Mucosa of descending colon (tissue), 3 donors: Measurements from ENCODE around the gene XCL1. TPM values are rescaled to one million over a fixed set of nuclear protein-coding genes. Genes with fewer than 3 reads are reported as not detected.
"Not testable (repeated sequence)": the region's sequence is repeated elsewhere in the genome, so short reads cannot be mapped to it uniquely, and the experiment has no call there.

Source experiments
- ATAC-seq: fragments of 200-7000 bp; cut with Tn5 transposase; one replicate; pipeline ENCODE4 v1.9.1; 2020; ENCODE audit warnings: mild to moderate bottlenecking, moderate library complexity
- DNase-seq, 3 donors: peaks; one replicate each; pipeline ENCODE4 v3.0.0-alpha.2; 2020
- H3K36me3 ChIP-seq: fragments of 200-600 bp; one replicate; pipeline ENCODE4 v1.8.0; 2021; ENCODE audit warnings: low read depth, mild to moderate bottlenecking
- H3K4me1 ChIP-seq: fragments of 200-600 bp; one replicate; pipeline ENCODE4 v1.8.0; 2021; ENCODE audit warnings: low read depth, mild to moderate bottlenecking
- H3K4me3 ChIP-seq: fragments of 200-600 bp; one replicate; pipeline ENCODE4 v1.8.0; 2021; ENCODE audit warnings: mild to moderate bottlenecking
- H3K9me3 ChIP-seq: fragments of 200-600 bp; one replicate; pipeline ENCODE4 v1.8.0; 2021; ENCODE audit warnings: mild to moderate bottlenecking
- CTCF ChIP-seq: fragments of 200-600 bp; IDR thresholded peaks from one replicate; pipeline ENCODE4 v1.8.0; 2022; ENCODE audit warnings: antibody characterized with exemption, mild to moderate bottlenecking
- intact Hi-C, 2 donors: fragments of 100-400 bp; cut with DNase I in 1 of 2; cut with micrococcal nuclease in 1 of 2; formaldehyde crosslinking; loops; one replicate each; pipeline versions ENCODE4 v1.11.0 to v1.11.1; 2022; cut with DNase I, micrococcal nuclease
- total RNA-seq, 3 donors: library from RNA; stranded (reverse); fragmentation: NEBNext Ultra II Directional in 2 of 3; extraction: Animal tissue kit (Norgen Biotek cat#: 25700) in 2 of 3; gene quantifications; one replicate each; pipeline versions ENCODE4 v1.2.1 to v1.2.4, GENCODE V29; 2021 to 2023
- donor health status: DM: no; HTN: no; CAD: no; lungs with moderate emphysema.
- donor health status: DM: no; HTN: no; CAD: no.
- donor health status: DM: no; HTN: yes; CAD: no.

Gene XCL1
- total RNA-seq, 3 donors from 2014 or later = 0.22 to 1.1 TPM; not detected in 1

GRCh38 chr1:168589167-168589566 is 12.8 kb downstream of the XCL1 start:
- H3K4me3 ChIP-seq = no peak overlapping the region
- no peaks in the 10 kb centered on the region for H3K9me3 ChIP-seq
- no peaks in the 10 kb centered on the region for H3K4me1 ChIP-seq
- H3K36me3 ChIP-seq = no peaks in the 10 kb centered on the region
- DNase-seq = no peak
- ATAC-seq = no peak
- intact Hi-C loops = no loop called here
- no peak for TF ChIP-seq CTCF

GRCh38 chr1:168591066-168591465 is 14.7 kb downstream of the XCL1 start:
- Histone ChIP-seq H3K36me3 (no peaks in the 10 kb centered on the region), H3K9me3 (no peaks in the 10 kb centered on the region), H3K4me3 (no peak overlapping the region), H3K4me1 (no peaks in the 10 kb centered on the region)
- DNase-seq = no peak
- ATAC-seq = no peak
- intact Hi-C loops = no loop called here
- TF ChIP-seq CTCF = no peak

GRCh38 chr1:168591641-168592250 is 15.3 kb downstream of the XCL1 start:
- ATAC-seq = no peak
- no peaks in the 10 kb centered on the region for H3K36me3 ChIP-seq
- no peak overlapping the region for H3K4me3 ChIP-seq
- H3K4me1 ChIP-seq = no peaks in the 10 kb centered on the region
- intact Hi-C loops = no loop called here
- no peaks in the 10 kb centered on the region for H3K9me3 ChIP-seq
- TF ChIP-seq CTCF = no peak
- no peak for DNase-seq

GRCh38 chr1:168595403-168595802 is 19.0 kb downstream of the XCL1 start:
- DNase-seq, H3K4me1 ChIP-seq, H3K4me3 ChIP-seq, ATAC-seq, H3K9me3 ChIP-seq, intact Hi-C loops, H3K36me3 ChIP-seq: not testable (repeated sequence)

- no peak for DNase-seq
- TF ChIP-seq CTCF = no peak
- Histone ChIP-seq H3K4me1 (no peaks in the 10 kb centered on the region), H3K9me3 (no peaks in the 10 kb centered on the region), H3K36me3 (no peaks in the 10 kb centered on the region), H3K4me3 (no peak overlapping the region)
- intact Hi-C loops = no loop called here
- no peak for ATAC-seq
Measured at GRCh38 chr1:168598125-168598524, 21.7 kb downstream of the XCL1 start.

- ATAC-seq (no peak), DNase-seq (no peak)
- no peak for TF ChIP-seq CTCF
- H3K9me3 ChIP-seq = no peaks in the 10 kb centered on the region
- intact Hi-C loops = no loop called here
- H3K4me1 ChIP-seq = no peaks in the 10 kb centered on the region
- no peaks in the 10 kb centered on the region for H3K36me3 ChIP-seq
- no peak overlapping the region for H3K4me3 ChIP-seq
Measured at GRCh38 chr1:168598892-168599291, 22.5 kb downstream of the XCL1 start.
